MM.1S (cell line): ENCODE measurements around the gene PFN2.

ENCODE experiments used
- DNase-seq: peaks from one replicate; pipeline ENCODE4 v3.0.0-alpha.2; 2015
- H2AFZ ChIP-seq: fragments of 300-600 bp; sonication (generic); 2 replicates; pipeline ENCODE4 v1.6.0; 2016; ENCODE audit warnings: antibody characterized with exemption, low read length
- H3F3A ChIP-seq: fragments of 300-600 bp; sonication (generic); 2 replicates; pipeline ENCODE4 v1.6.1; 2016; ENCODE audit warnings: mild to moderate bottlenecking, antibody characterized with exemption, low read length, moderate library complexity, mixed read lengths; ENCODE audit not compliant: insufficient read depth
- H3K27ac ChIP-seq: fragments of 300-600 bp; sonication (generic); 2 replicates; pipeline ENCODE4 v1.5.1; 2016; ENCODE audit warnings: mild to moderate bottlenecking, low read length
- H3K27me3 ChIP-seq: fragments of 300-600 bp; sonication (generic); replicated peaks from 2 replicates; pipeline ENCODE4 v1.6.0; 2016; ENCODE audit warnings: low read length; ENCODE audit not compliant: insufficient read depth
- H3K36me3 ChIP-seq: fragments of 300-600 bp; sonication (generic); replicated peaks from 2 replicates; pipeline ENCODE4 v1.6.1; 2016; ENCODE audit warnings: mild to moderate bottlenecking, low read length, mixed read lengths; ENCODE audit not compliant: insufficient read depth
- H3K4me1 ChIP-seq: fragments of 300-600 bp; sonication (generic); 2 replicates; pipeline ENCODE4 v1.6.1; 2016; ENCODE audit warnings: low read length, mixed read lengths
- H3K4me2 ChIP-seq: fragments of 300-600 bp; sonication (generic); 2 replicates; pipeline ENCODE4 v1.6.0; 2016; ENCODE audit warnings: low read depth, low read length
- H3K4me3 ChIP-seq: fragments of 300-600 bp; sonication (generic); 2 replicates; pipeline ENCODE4 v1.5.1; 2016; ENCODE audit warnings: low read length, mixed read lengths
- H3K79me2 ChIP-seq: fragments of 300-600 bp; sonication (generic); 2 replicates; pipeline ENCODE4 v1.6.1; 2016; ENCODE audit warnings: mixed run types, low read length, mixed read lengths
- H3K9ac ChIP-seq: fragments of 300-600 bp; sonication (generic); 2 replicates; pipeline ENCODE4 v1.6.1; 2016; ENCODE audit warnings: low read length, mixed read lengths
- H3K9me2 ChIP-seq: fragments of 300-600 bp; sonication (generic); replicated peaks from 2 replicates; pipeline ENCODE4 v1.6.1; 2016; ENCODE audit warnings: mild to moderate bottlenecking, low read length, mixed read lengths; ENCODE audit not compliant: insufficient read depth
- H3K9me3 ChIP-seq: fragments of 300-600 bp; sonication (generic); replicated peaks from 2 replicates; pipeline ENCODE4 v1.6.1; 2016; ENCODE audit warnings: mild to moderate bottlenecking, low read length, mixed read lengths; ENCODE audit not compliant: insufficient read depth
- H4K20me1 ChIP-seq: fragments of 300-600 bp; sonication (generic); 2 replicates; pipeline ENCODE4 v1.6.1; 2016; ENCODE audit warnings: mild to moderate bottlenecking, low read length, moderate library complexity, mixed read lengths; ENCODE audit not compliant: insufficient read depth
- EZH2 ChIP-seq: fragments of 300-600 bp; sonication (generic); optimal IDR thresholded peaks from 2 replicates; pipeline ENCODE3; 2017; ENCODE audit warnings: low read depth, mild to moderate bottlenecking, antibody characterized with exemption, low read length, mixed read lengths
- EZH2phosphoT487 ChIP-seq: fragments of 300-600 bp; sonication (generic); IDR thresholded peaks from 2 replicates; pipeline ENCODE4 v1.6.1; 2018; ENCODE audit warnings: antibody characterized with exemption, low read length
- TF ChIP-seq, protein P1 (sequence below): fragments of 300-600 bp; sonication (generic); IDR thresholded peaks from 2 replicates; pipeline ENCODE4 v1.5.1; 2016; ENCODE audit warnings: antibody characterized with exemption, low read length, mixed read lengths

Gene PFN2

GRCh38 chr3:149920119-149920518, 50.6 kb downstream of the PFN2 start:
- H3K9ac ChIP-seq: no peak overlapping the region
- H3K36me3 ChIP-seq: no peaks in the 10 kb centered on the region
- no peaks in the 10 kb centered on the region for H3F3A ChIP-seq
- H3K4me1 ChIP-seq: no peaks in the 10 kb centered on the region
- H2AFZ ChIP-seq: no peak overlapping the region
- H3K4me2 ChIP-seq: no peak overlapping the region
- H3K4me3 ChIP-seq: no peak overlapping the region
- H4K20me1 ChIP-seq: no peaks in the 10 kb centered on the region
- no peaks in the 10 kb centered on the region for H3K9me3 ChIP-seq
- no peak for DNase-seq
- H3K27ac ChIP-seq: no peak overlapping the region
- H3K27me3 ChIP-seq: no peaks in the 10 kb centered on the region
- no peak for TF ChIP-seq EZH2phosphoT487
- TF ChIP-seq, protein P1, sequence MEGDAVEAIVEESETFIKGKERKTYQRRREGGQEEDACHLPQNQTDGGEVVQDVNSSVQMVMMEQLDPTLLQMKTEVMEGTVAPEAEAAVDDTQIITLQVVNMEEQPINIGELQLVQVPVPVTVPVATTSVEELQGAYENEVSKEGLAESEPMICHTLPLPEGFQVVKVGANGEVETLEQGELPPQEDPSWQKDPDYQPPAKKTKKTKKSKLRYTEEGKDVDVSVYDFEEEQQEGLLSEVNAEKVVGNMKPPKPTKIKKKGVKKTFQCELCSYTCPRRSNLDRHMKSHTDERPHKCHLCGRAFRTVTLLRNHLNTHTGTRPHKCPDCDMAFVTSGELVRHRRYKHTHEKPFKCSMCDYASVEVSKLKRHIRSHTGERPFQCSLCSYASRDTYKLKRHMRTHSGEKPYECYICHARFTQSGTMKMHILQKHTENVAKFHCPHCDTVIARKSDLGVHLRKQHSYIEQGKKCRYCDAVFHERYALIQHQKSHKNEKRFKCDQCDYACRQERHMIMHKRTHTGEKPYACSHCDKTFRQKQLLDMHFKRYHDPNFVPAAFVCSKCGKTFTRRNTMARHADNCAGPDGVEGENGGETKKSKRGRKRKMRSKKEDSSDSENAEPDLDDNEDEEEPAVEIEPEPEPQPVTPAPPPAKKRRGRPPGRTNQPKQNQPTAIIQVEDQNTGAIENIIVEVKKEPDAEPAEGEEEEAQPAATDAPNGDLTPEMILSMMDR: no peak
- no peak for TF ChIP-seq EZH2
- no peaks in the 10 kb centered on the region for H3K79me2 ChIP-seq
- H3K9me2 ChIP-seq: no peaks in the 10 kb centered on the region

DNA sequence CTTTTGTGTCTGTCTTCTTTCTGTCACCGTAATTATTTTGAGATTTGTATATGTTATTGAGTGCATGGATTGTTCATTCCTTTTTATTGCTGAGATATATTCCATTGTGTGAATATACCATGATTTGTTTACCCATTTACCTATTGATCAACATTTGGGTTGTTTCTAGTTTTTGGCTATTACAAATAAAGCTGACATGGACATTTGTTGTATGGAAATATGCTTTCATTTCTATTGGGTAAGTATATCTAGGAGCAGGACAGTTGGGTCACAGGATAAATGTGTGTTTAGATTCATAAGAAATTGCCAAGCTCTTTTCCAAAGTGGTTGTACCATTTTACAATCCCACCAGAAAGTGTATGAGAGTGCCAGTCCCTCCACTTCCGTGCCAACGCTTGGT, 51.2 kb downstream of the PFN2 start:
- no peak overlapping the region for H3K27ac ChIP-seq
- no peaks in the 10 kb centered on the region for H3K79me2 ChIP-seq
- no peaks in the 10 kb centered on the region for H4K20me1 ChIP-seq
- no peak for DNase-seq
- no peaks in the 10 kb centered on the region for H3K27me3 ChIP-seq
- H3K9me3 ChIP-seq: no peaks in the 10 kb centered on the region
- H3K4me2 ChIP-seq: no peak overlapping the region
- H3K36me3 ChIP-seq: no peaks in the 10 kb centered on the region
- H3K9me2 ChIP-seq: no peaks in the 10 kb centered on the region
- TF ChIP-seq, protein P1: no peak
- no peak for TF ChIP-seq EZH2
- no peak for TF ChIP-seq EZH2phosphoT487
- no peaks in the 10 kb centered on the region for H3K4me1 ChIP-seq
- H3K4me3 ChIP-seq: no peak overlapping the region
- H3F3A ChIP-seq: no peaks in the 10 kb centered on the region
- no peak overlapping the region for H2AFZ ChIP-seq
- H3K9ac ChIP-seq: no peak overlapping the region

GRCh38 chr3:149917124-149917667, 53.5 kb downstream of the PFN2 start:
- no peak for DNase-seq
- Histone ChIP-seq H4K20me1 (no peaks in the 10 kb centered on the region), H3K27me3 (no peaks in the 10 kb centered on the region), H3K9me2 (no peaks in the 10 kb centered on the region), H3F3A (no peaks in the 10 kb centered on the region), H3K4me1 (no peaks in the 10 kb centered on the region), H3K9ac (no peak overlapping the region), H3K36me3 (no peaks in the 10 kb centered on the region), H2AFZ (no peak overlapping the region), H3K27ac (no peak overlapping the region), H3K4me2 (no peak overlapping the region), H3K79me2 (no peaks in the 10 kb centered on the region), H3K4me3 (no peak overlapping the region), H3K9me3 (no peaks in the 10 kb centered on the region)
- no peak for TF ChIP-seq EZH2
- TF ChIP-seq EZH2phosphoT487: no peak
- TF ChIP-seq, protein P1: no peak
